ENCODE data around the gene AGBL5. TPM values are rescaled to one million over a fixed set of nuclear protein-coding genes. Genes with fewer than 3 reads are reported as not detected.

The AGBL5 gene
- total RNA-seq, 1 experiment from 2014 or later, result 41.8 TPM

DNA sequence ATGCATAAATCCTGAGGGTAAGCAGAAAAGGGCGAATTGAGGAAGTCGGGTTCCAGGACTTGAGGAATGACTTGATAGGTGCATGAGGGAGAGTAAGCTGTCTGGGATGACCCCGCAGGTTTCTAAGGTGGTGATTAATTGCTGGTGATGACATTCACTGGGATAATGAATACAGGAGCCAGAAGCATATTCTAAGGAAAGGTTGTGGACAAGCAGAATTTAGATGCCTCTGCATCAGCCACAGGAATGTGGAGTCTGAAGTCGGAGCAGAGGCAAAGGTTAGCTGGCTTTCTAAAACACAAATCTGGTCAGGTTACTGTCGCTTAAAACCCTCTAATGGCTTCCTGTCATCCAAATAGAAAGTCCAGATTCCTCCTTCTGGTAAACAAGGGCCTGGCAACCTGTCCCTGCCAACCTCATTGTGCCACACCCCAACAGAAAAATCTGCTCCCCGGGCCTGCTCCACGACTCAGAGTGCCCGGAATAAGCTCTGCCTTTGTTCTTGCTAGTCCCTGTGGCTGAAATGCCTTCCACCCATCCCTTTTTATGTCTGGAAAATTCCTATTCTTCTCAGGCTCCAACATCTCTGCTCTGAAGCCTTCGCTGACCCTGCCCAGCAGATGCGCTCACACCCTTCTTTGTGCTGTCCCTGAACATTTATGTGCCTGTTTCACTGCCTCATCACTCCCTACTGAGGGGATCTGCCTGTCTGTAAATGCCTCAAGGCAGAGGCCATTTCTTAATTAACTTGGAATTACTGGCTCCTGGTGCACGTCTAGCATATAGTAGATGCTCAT, 30.0 kb upstream of the AGBL5 start:
- peak; percentile 89 for DNase-seq (ENCODE audit: low read depth)
- in situ Hi-C loops (cut with HindIII; ENCODE audit: low pct_unique_long_range_greater_than_20kb, low sequenced_read_pairs), result no loop called here

DNA sequence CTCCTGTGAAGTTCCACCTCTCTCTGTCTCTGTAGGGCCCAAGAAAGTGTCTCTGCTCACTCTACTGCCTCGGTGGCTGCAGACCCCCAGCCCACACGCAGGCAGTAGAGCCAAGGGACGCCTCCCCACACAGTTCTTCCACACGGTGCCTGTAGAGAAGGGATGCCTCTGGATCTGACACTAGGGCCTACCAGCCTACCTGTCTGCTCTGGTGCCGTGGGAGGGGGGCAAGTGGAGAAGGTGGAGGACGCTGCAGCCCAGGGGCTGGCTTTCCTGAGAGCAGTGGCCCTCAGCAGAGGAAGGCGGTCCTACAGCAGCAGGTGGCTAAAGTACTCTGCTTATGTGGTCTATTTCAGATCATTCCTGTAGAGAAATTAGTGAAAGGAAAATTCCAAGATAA, 27.7 kb upstream of the AGBL5 start:
- no peak for DNase-seq (ENCODE audit: low read depth)
- in situ Hi-C loops (cut with HindIII; ENCODE audit: low pct_unique_long_range_greater_than_20kb, low sequenced_read_pairs), result no loop called here

GRCh38 chr2:27024188-27024587, 27.3 kb upstream of the AGBL5 start:
- in situ Hi-C loops (cut with HindIII; ENCODE audit: low pct_unique_long_range_greater_than_20kb, low sequenced_read_pairs), result no loop called here
- no peak for DNase-seq (ENCODE audit: low read depth)

DNA sequence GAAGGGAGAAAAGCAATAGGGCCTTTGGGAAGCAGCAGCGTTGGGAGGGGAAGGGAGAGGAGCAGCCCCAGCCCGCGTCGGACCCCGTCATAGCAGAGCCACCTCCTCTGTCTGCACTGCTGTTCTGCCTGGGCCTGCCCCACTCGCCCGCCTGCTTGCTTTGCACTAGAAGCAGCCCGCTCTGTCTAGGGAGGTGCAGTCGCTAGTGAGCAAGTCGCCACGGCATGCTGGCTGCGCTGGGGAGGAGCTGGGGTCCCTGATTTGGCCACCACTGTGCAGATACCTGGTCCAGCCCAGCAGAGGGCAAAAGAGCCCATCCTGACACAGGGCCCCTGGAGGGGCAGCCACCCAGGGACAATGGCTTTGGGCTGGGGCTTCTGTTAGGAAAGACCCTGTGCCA, 26.7 kb upstream of the AGBL5 start:
- DNase-seq (ENCODE audit: low read depth), result no peak
- in situ Hi-C loops (cut with HindIII; ENCODE audit: low pct_unique_long_range_greater_than_20kb, low sequenced_read_pairs), result no loop called here

DNA sequence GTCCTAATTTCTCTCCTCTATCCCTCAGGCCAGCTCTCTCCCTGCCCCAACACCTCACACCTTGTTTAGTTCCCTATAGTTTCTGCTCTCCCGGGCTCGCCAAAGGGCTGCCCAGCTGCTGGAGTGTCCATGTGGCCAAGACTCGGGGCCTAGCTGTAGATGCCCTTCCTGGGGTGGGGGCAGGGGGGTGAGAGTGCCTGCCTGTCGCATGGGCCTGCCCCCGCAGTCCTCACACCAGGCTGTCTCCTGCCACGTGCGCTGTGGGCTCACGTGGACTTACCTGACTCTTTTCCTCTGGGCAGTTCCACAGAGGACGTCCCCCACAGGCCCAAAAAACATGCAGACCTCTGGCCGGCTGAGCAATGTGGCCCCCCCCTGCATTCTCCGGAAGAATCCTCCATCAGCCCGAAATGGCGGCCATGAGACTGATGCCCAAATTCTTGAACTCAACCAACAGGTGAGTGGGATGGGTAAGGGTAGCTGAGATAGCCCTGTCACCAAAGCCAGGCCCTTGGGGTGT, 26.1 kb upstream of the AGBL5 start:
- DNase-seq (ENCODE audit: low read depth), result no peak
- in situ Hi-C loops (cut with HindIII; ENCODE audit: low pct_unique_long_range_greater_than_20kb, low sequenced_read_pairs), result no loop called here

GRCh38 chr2:27025861-27026851, 25.3 kb upstream of the AGBL5 start:
- in situ Hi-C loops (cut with HindIII; ENCODE audit: low pct_unique_long_range_greater_than_20kb, low sequenced_read_pairs), result no loop called here
- no peak for DNase-seq (ENCODE audit: low read depth)

DNA sequence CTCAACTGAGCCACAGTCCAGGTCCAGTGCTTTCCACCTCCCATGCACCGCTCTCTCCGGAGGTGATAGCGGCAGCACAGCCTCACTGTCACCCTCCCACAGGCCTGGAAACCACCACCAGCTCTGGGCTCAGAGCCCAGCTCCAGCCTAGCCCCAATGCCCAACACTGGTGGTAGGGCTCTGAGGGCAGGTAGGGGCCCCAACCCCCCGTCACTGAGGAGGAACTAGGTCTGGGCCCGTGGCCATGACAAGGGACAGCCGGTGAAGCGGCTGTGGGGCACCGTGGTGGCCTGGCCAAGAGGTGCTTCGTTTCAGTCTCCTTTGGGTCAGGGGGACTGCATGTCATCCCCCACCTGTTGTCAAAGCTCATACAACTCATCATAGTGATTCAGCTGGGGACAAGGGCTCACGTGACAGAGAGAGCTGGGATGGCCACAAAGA, 24.2 kb upstream of the AGBL5 start:
- in situ Hi-C loops (cut with HindIII; ENCODE audit: low pct_unique_long_range_greater_than_20kb, low sequenced_read_pairs), result no loop called here

DNA sequence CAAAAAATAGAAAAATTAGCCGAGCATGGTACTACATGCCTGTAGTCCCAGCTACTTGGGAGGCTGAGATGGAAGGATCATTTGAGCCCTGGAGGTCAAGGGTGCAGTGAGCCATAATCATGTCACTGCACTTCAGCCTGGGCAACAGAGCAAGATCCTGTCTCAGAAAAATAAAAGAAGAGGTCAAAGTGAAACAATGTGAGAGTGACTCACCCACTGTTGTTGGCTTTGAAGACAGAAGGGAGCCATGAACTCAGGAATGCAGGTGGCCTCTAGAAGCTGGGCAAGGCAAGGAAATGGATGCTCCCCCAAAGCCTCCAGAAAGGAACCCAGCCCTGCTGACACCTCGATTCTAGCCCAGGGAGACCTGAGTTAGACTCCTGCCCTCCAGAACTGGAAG, 22.4 kb upstream of the AGBL5 start:
- peak; percentile 56 for DNase-seq (ENCODE audit: low read depth)
- in situ Hi-C loops (cut with HindIII; ENCODE audit: low pct_unique_long_range_greater_than_20kb, low sequenced_read_pairs), result no loop called here

More for the DNA sequence above, 24.2 kb upstream of the AGBL5 start:
- no peak for DNase-seq (ENCODE audit: low read depth)

- peak; percentile 88 for DNase-seq (ENCODE audit: low read depth)
- in situ Hi-C loops (cut with HindIII; ENCODE audit: low pct_unique_long_range_greater_than_20kb, low sequenced_read_pairs), result no loop called here
These were observed 18.8 kb upstream of the AGBL5 start, which contains the start of gene TMEM214 for GRCh38 chr2:27032495-27033252. Gene TMEM214 (plus strand): TSS chr2:27032965. CDS start chr2:27033016, 51 bp downstream.

GRCh38 chr2:27033253-27033852, 18.1 kb upstream of the AGBL5 start:
- in situ Hi-C loops (cut with HindIII; ENCODE audit: low pct_unique_long_range_greater_than_20kb, low sequenced_read_pairs), result no loop called here

GRCh38 chr2:27038012-27038411, 13.5 kb upstream of the AGBL5 start:
- in situ Hi-C loops (cut with HindIII; ENCODE audit: low pct_unique_long_range_greater_than_20kb, low sequenced_read_pairs), result no loop called here
- DNase-seq (ENCODE audit: low read depth), result no peak

More at GRCh38 chr2:27033253-27033852, 18.1 kb upstream of the AGBL5 start:
- DNase-seq (ENCODE audit: low read depth), result no peak

- no peak for DNase-seq (ENCODE audit: low read depth)
- in situ Hi-C loops (cut with HindIII; ENCODE audit: low pct_unique_long_range_greater_than_20kb, low sequenced_read_pairs), result no loop called here
These were observed 12.7 kb upstream of the AGBL5 start for GRCh38 chr2:27038631-27039339.

DNA sequence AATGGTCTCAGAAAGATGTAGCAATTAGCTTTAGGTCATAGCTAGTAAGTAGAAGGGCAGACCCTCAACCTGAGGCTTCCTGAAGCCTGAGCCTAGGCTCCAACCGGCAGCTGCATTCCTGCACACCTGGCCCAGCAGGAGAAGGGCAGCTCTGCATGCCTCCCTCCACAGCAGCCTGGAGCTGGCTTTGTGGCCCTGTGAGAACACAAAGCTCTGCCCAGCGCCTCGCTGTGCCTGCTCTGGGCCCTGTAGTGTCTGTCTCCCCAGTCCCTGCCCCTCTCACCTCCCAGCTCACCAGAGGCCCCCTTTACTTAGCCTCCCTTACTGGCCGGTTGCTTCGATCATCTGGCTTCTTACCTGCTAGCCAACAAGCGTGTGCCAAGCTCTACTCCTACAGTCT, 12.0 kb upstream of the AGBL5 start:
- in situ Hi-C loops (cut with HindIII; ENCODE audit: low pct_unique_long_range_greater_than_20kb, low sequenced_read_pairs), result no loop called here

DNA sequence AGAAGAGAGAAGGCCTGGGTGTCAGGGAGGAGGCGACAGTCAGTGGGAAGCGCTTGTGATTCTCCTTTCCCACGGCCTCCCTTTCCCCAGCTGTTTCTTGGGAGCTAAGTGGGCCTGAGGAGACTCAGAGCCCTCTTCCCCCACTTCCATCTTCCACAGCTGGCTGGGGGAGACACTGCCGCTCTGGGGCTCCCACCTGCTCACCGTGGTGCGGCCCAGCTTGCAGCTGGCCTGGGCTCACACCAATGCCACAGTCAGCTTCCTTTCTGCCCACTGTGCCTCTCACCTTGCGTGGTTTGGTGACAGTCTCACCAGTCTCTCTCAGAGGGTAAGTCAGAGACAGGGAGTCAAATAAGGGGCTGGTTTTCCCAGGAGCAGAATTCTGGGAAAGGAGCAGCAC, 11.6 kb upstream of the AGBL5 start:
- in situ Hi-C loops (cut with HindIII; ENCODE audit: low pct_unique_long_range_greater_than_20kb, low sequenced_read_pairs), result no loop called here
- DNase-seq (ENCODE audit: low read depth), result no peak

More for the DNA sequence above, 12.0 kb upstream of the AGBL5 start:
- no peak for DNase-seq (ENCODE audit: low read depth)

GRCh38 chr2:27040282-27040681, 11.2 kb upstream of the AGBL5 start:
- DNase-seq (ENCODE audit: low read depth), result no peak

DNA sequence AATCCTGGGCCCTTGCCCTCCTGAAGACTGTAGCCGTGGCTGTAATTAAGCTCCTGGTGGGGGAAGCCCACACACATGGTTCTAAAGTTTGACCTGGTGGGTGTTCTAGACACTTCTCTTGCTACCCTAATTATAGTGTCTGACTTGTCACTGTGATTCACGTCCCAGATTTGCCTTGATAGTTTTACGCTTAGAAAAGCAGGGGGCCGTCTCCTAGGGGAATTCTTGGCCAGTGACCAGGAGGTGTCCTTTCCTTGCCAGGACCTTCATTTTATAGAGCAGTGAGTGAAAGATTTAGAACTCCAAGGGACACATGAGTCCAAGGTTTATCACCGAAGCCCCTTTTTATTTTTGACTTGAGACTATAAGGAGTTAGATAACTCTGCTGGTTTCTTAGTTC, 9.7 kb upstream of the AGBL5 start:
- peak; percentile 68 for DNase-seq (ENCODE audit: low read depth)
- in situ Hi-C loops (cut with HindIII; ENCODE audit: low pct_unique_long_range_greater_than_20kb, low sequenced_read_pairs), result no loop called here

More at GRCh38 chr2:27040282-27040681, 11.2 kb upstream of the AGBL5 start:
- in situ Hi-C loops (cut with HindIII; ENCODE audit: low pct_unique_long_range_greater_than_20kb, low sequenced_read_pairs), result no loop called here

GRCh38 chr2:27042159-27042661, 9.3 kb upstream of the AGBL5 start:
- peak; percentile 76 for DNase-seq (ENCODE audit: low read depth)
- in situ Hi-C loops (cut with HindIII; ENCODE audit: low pct_unique_long_range_greater_than_20kb, low sequenced_read_pairs), result no loop called here

Data from Caki2 (cell line).